Activated naive CD8-positive, alpha-beta T cell treated with anti-CD3 and anti-CD28 coated beads, Interleukin-2, amount 50 U/mL, for 24 hours (primary cell): ENCODE data around the gene ZNF516.
A peak's percentile ranks its signal among the peaks of the same experiment; 100 is the strongest.
"Not testable (repeated sequence)": the region's sequence is repeated elsewhere in the genome, so short reads cannot be mapped to it uniquely, and the experiment has no call there.

Source experiments
- ATAC-seq: fragments of 150-1000 bp; cut with Tn5 transposase; one replicate; pipeline ENCODE4 v1.10.0; 2021
- DNase-seq: peaks from one replicate; pipeline ENCODE4 v3.0.0; 2021
- H3K27ac Mint-ChIP-seq: one replicate; pipeline ENCODE4 v1.8.0; 2021; ENCODE audit warnings: mild to moderate bottlenecking, mixed read lengths
- H3K27me3 Mint-ChIP-seq: one replicate; pipeline ENCODE4 v1.8.0; 2021; ENCODE audit warnings: mixed read lengths
- H3K36me3 Mint-ChIP-seq: one replicate; pipeline ENCODE4 v1.8.0; 2021; ENCODE audit warnings: low read depth, mixed read lengths
- H3K4me1 Mint-ChIP-seq: one replicate; pipeline ENCODE4 v1.8.0; 2021; ENCODE audit warnings: mixed read lengths
- H3K4me3 Mint-ChIP-seq: one replicate; pipeline ENCODE4 v1.8.0; 2021; ENCODE audit warnings: mild to moderate bottlenecking, moderate library complexity, mixed read lengths
- H3K9me3 Mint-ChIP-seq: one replicate; pipeline ENCODE4 v1.8.0; 2021; ENCODE audit warnings: mixed read lengths

The ZNF516 gene

DNA sequence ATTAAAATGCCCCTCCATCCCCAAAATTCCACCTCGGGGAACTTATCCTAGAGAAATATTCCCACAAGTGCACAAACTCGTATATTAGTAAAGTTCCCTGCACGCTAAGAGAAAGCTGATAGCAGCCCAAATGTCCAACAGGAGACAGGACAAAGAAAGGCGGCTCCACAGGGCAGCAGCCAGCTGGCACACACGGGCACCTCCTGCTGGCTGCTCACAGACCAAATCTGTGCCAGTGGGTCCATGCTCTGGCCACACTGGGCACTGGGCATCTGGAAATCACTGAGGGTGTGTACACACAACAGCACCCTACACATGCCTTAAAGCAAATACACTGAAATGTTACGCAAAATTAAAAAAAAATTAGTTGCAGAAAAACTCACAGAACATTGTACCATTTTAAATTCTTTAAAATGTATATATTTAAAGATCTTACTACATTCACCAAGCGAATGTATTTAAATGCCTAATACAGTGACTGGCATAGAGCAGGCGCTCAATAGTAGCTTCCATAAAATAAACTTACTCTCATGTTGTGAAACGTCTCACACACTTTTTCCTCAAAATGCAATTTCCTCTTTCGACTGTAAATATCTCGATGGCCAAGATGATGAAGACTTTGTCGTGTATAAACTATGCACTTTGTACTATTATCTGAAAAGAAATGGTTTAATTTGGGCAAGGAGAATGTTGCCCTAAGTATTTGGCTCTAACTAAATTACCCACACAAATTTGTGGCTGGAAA, 19.4 kb downstream of the ZNF516 start:
- H3K9me3 Mint-ChIP-seq = no peaks in the 10 kb centered on the region
- peaks cover 40% of the 10 kb centered on the region for H3K4me1 Mint-ChIP-seq
- H3K27me3 Mint-ChIP-seq = peaks cover 2% of the 10 kb centered on the region
- ATAC-seq (no peak), DNase-seq (no peak)
- H3K4me3 Mint-ChIP-seq = no peak overlapping the region
- H3K27ac Mint-ChIP-seq = no peak overlapping the region
- H3K36me3 Mint-ChIP-seq = no peaks in the 10 kb centered on the region

DNA sequence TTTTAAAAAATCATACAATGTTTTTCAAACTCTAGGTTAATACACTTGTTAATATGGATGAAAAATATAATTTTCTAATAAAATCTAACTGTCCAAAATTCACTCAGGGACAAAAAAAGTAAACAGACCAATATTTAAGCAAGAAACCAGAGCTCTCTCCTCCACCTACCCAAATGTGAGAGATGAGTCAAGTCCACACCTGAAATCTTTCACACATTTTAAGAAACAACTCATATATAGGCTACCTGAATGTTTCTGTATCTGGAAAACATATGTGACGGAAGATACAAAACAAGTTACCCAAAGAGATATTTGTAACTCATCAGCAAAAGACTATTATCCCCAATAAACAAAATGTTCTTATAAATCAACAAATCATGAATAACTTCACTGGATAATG, 20.2 kb downstream of the ZNF516 start:
- H3K27ac Mint-ChIP-seq = no peak overlapping the region
- no peak overlapping the region for H3K4me3 Mint-ChIP-seq
- no peaks in the 10 kb centered on the region for H3K36me3 Mint-ChIP-seq
- DNase-seq (no peak), ATAC-seq (no peak)
- peaks cover 2% of the 10 kb centered on the region for H3K27me3 Mint-ChIP-seq
- peaks cover 42% of the 10 kb centered on the region for H3K4me1 Mint-ChIP-seq
- no peaks in the 10 kb centered on the region for H3K9me3 Mint-ChIP-seq

DNA sequence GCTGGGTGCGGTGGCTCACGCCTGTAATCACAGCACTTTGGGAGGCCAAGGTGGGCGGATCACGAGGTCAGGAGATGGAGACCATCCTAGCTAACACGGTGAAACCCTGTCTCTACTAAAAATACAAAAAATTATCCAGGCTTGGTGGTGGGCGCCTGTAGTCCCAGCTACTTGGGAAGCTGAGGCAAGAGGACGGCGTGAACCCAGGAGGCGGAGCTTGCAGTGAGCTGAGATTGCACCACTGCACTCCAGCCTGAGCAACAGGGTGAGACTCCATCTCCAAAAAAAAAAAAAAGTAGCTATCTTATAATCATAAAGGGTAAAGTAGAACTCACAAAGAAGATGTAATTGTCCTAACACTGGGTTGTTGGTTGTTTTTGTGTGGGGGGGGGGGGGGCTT, 21.5 kb downstream of the ZNF516 start:
- not testable (repeated sequence) for H3K9me3 Mint-ChIP-seq, H3K27ac Mint-ChIP-seq

DNA sequence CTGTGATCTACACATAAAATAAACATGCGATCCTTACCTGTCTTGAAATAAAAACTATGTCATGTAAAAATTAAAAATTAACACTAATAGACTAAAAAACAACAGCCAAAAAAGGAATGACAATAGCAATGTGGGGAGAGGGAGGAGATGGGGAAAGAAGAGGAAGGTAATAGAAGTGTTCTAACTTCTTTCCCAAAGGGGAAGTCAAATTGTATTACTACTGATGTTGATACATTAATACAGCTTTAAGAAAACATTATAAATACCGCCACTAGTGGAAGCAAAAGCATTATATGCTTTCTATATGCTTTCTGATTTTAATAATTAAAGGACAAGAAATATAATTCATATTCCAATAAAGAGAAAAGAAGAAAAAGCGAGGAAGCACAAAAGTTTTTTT, 22.2 kb downstream of the ZNF516 start:
- no peaks in the 10 kb centered on the region for H3K9me3 Mint-ChIP-seq
- DNase-seq = no peak
- H3K27ac Mint-ChIP-seq = no peak overlapping the region
- peaks cover 54% of the 10 kb centered on the region for H3K4me1 Mint-ChIP-seq
- no peak for ATAC-seq
- H3K27me3 Mint-ChIP-seq = no peaks in the 10 kb centered on the region
- no peaks in the 10 kb centered on the region for H3K36me3 Mint-ChIP-seq
- H3K4me3 Mint-ChIP-seq = no peak overlapping the region

More for the DNA sequence above, 21.5 kb downstream of the ZNF516 start:
- not testable (repeated sequence) for H3K27me3 Mint-ChIP-seq, DNase-seq, H3K4me3 Mint-ChIP-seq, H3K36me3 Mint-ChIP-seq, ATAC-seq
- peaks cover 49% of the 10 kb centered on the region for H3K4me1 Mint-ChIP-seq

DNA sequence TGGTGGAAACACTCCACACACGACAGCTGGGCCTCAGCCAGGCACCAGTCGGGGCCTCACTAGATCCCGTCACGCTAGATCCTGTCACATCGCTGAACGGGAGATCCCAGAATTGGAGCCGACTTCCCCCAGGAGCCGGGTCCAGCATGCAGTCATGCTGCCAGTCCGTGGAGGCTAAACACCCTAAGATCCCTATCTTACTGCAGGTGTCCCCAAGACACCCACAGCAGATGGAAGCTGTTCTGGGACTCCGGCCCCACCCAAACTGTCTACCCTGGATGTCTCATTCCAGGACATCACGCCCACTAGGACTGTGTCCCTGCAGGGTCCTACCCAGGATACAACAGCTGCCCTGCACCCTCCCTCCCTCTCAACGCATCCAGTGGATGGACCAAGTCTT, 23.4 kb downstream of the ZNF516 start:
- Mint-ChIP-seq H3K27ac (no peak overlapping the region), H3K4me3 (no peak overlapping the region), H3K27me3 (no peaks in the 10 kb centered on the region), H3K4me1 (peaks cover 49% of the 10 kb centered on the region), H3K36me3 (no peaks in the 10 kb centered on the region), H3K9me3 (no peaks in the 10 kb centered on the region)
- ATAC-seq (no peak), DNase-seq (no peak)

DNA sequence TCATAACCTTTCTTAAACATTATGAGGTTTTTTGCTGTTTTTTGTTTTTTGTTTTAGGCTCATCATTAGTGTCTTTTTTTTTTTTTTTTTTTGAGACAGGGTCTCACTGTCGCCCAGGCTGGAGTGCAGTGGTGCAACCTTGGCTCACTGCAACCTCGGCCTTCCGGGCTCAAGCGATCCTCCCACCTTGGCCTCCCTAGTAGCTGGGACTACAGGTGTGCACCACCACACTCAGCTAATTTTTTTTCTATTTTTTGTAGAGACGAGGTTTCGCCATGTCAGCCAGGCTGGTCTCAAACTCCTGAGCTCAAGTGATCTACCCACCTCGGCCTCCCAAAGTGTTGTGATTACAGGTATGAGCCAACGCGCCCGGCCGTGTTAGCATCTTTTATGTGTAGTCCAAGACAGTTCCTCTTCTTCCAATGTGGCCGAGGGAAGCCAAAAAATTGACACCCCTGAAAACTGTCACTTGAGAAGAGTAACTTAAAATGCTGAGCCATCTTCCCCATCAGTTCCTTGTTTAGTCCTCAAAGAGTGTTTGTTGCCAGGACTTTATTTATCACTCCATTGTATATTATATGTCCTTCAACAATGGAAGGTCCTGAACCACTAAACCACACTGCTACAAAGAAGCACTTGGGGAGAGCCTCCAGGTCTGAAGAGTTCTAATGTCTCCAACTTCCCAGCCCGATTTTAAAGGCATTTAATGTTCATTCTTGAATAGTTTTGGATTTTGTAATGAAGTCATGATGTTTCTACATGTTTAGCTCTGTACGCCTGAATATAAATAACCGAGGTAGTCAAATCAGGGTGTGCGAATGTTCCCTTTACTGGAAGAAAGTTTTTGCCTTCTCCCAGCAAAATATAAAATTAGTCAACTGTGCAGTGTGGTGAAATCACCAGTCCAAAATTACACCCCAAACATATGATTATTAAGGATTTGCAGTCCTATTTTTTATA, 26.4 kb downstream of the ZNF516 start:
- Mint-ChIP-seq H3K9me3 (no peaks in the 10 kb centered on the region), H3K4me1 (peaks cover 29% of the 10 kb centered on the region), H3K36me3 (no peaks in the 10 kb centered on the region), H3K27ac (no peak overlapping the region), H3K27me3 (no peaks in the 10 kb centered on the region), H3K4me3 (no peak overlapping the region)
- no peak for ATAC-seq
- no peak for DNase-seq

DNA sequence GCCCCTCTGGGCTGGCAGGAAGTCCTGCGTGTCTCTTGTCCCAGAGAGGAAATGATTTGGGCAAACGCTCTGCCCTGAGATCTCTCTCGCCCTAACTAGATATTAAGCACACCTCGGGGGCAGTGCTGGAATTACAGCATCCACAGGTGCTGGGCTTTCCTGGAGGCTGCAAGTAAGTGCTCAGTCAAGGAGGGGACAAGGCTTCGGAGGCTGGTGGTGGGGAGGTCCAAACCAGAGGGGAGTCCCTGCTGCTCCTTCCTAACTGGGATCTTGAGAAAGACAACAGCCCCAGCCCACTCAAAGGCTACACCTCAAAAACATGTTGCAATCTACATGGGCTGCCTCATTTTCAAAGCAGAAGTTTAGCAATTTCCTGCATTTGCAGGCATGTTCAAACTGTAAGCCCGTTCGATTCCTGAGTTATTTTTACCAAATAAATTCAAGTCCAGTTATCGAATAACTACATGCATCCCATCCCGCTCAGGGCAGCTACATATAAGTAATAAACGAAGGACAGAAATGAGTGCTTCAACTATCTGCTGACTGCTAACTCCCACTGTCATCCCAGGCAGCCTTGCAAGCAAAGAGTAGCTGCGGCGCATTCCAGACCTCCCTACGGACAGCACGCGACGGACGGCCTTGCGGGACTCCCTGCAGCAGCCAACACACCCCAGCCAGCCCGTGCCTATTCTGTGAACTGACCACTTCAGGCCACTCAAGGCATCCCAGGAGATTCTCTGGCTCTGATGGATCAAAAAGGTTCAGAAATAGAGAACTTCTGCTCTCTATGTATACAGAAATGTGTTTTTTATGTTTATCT, 27.5 kb downstream of the ZNF516 start:
- H3K27ac Mint-ChIP-seq = peak overlapping the region; percentile 80
- H3K4me1 Mint-ChIP-seq = peaks cover 29% of the 10 kb centered on the region
- H3K36me3 Mint-ChIP-seq = no peaks in the 10 kb centered on the region
- H3K4me3 Mint-ChIP-seq = peak overlapping the region; percentile 48
- no peaks in the 10 kb centered on the region for H3K27me3 Mint-ChIP-seq
- DNase-seq = no peak
- ATAC-seq = peak; percentile 38
- no peaks in the 10 kb centered on the region for H3K9me3 Mint-ChIP-seq

DNA sequence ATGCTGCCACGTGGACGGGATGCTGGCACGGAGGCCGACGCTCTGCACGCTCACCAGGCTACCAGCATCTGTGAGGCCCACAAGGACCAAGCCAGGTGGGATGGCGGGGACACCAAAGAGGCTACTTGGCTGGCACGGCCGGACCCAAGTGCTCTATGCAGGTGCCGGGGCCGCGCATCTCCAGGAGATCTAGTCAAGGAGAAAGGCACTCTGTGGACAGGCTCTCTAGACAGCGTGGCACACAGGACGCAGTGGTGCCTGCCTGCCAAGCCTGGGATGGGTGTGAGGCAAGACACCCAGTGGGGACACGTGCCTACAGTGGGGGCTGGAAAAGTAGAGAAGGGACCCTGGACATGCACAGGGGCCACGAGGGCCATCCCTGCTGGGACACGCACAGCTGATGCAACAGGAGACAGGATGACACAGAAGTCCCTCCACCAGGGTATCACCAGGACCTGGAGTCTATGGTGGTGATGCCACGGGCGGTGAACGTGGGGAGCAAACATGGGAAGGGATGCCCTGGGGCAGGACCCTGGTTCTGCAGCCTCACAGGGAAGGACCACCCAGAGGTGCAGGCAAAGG, 28.5 kb downstream of the ZNF516 start:
- H3K9me3 Mint-ChIP-seq = no peaks in the 10 kb centered on the region
- no peak overlapping the region for H3K27ac Mint-ChIP-seq
- ATAC-seq (peak; percentile 18), DNase-seq (no peak)
- peak overlapping the region; percentile 21 for H3K4me3 Mint-ChIP-seq
- H3K36me3 Mint-ChIP-seq = no peaks in the 10 kb centered on the region
- peaks cover 29% of the 10 kb centered on the region for H3K4me1 Mint-ChIP-seq
- H3K27me3 Mint-ChIP-seq = no peaks in the 10 kb centered on the region

DNA sequence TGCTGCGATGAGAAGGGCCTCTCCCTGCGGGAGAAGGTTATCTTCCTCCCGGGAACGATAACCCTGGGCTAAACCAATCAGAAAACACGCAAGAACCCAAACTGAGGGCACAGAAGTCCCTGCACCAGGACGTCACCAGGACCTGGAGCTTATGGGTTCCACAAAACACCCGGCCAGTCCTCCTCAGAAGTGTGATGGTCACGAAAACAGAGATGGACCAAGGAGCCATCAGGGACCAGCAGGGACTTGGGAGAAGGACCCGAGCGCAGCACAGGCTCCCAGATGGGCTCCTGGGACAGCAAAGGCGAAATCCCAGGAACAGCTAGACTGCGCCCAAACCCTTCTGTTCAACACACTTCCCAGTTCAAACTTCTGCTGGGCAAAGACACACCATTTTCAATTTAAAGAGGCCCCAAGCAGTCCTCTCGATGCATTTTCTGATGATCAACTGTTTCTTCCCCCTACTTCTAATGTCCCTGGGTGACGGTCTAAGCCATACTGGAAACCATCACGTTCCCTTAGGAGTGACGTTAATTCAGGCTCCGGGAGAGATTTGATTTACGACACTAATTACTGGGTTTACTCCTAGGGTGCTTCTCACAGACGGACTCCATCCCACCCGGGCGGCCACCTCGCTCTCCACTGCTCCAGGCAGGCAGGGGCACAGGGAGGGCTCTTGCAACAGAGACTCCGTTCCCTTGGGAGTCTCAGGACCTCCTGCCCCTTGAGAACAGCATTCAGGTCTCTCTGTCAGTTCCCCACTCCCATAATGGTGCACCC, 29.2 kb downstream of the ZNF516 start:
- H3K27ac Mint-ChIP-seq = peak overlapping the region; percentile 35
- H3K27me3 Mint-ChIP-seq = no peaks in the 10 kb centered on the region
- DNase-seq = no peak
- ATAC-seq = no peak
- H3K4me3 Mint-ChIP-seq = no peak overlapping the region
- H3K36me3 Mint-ChIP-seq = no peaks in the 10 kb centered on the region
- H3K9me3 Mint-ChIP-seq = no peaks in the 10 kb centered on the region
- peaks cover 29% of the 10 kb centered on the region for H3K4me1 Mint-ChIP-seq

DNA sequence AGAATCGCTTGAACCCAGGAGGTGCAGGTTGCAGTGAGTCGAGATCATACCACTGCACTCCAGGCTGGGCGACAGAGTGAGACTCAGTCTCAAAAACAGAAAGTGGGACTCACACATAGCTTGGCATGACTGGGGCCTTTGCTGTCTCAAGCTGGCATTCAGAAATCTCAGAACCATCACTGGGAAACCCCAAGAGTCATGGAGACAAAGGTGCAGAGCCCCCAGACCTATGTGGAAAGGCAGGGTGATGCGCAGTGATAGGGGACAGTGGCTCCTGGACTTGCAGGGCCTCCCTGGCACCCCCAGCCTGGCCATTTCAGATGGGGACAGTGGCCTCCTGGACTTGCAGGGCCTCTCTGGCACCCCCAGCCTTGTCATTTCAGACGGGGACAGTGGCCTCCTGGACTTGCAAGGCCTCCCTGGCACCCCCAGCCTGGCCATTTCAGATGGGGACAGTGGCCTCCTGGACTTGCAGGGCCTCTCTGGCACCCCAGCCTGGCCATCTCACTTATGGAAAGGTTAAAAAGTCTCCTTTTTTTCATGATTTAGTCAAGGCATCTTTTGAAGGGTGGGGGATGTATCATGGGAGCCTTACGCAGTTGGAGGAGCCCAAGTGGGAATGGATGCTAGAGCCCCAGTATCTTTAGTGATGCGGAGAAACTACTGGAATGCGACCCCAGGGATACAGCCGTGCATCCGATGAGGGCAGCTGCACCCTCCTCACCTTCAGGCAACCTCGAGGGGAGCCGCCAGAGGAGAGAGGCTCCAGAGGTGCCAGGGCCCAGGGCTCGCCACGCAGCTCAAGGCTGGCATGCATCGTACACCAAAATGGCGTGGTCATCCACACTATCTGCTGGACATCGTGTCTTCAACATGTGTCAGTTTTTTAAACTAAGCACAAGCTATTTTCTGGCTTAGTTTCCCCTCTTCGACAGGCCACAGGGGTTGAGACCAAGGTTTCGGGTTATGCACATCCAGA, 30.5 kb downstream of the ZNF516 start:
- no peaks in the 10 kb centered on the region for H3K9me3 Mint-ChIP-seq
- H3K27ac Mint-ChIP-seq = no peak overlapping the region
- no peak overlapping the region for H3K4me3 Mint-ChIP-seq
- DNase-seq (no peak), ATAC-seq (no peak)
- no peaks in the 10 kb centered on the region for H3K27me3 Mint-ChIP-seq
- no peaks in the 10 kb centered on the region for H3K36me3 Mint-ChIP-seq
- H3K4me1 Mint-ChIP-seq = peaks cover 26% of the 10 kb centered on the region

DNA sequence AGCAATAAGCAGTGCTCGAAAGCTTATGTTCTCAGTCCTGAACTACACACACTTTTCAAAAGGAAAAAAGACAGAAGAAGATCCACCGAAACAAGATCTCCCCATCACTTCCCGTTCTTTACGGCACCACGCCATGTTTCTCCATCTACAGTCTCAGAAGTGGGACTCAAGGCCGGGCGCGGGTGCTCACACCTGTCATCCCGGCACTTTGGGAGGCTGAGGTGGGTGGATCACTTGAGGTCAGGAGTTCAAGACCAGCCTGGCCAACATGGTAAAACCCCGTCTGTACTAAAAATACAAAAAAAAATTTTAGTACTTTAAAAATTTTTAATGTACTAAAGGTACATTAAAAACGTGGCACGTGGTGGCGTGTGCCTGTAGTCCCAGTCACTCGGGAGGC, 31.2 kb downstream of the ZNF516 start:
- no peaks in the 10 kb centered on the region for H3K9me3 Mint-ChIP-seq
- ATAC-seq (no peak), DNase-seq (no peak)
- no peaks in the 10 kb centered on the region for H3K36me3 Mint-ChIP-seq
- H3K27me3 Mint-ChIP-seq = no peaks in the 10 kb centered on the region
- H3K4me3 Mint-ChIP-seq = no peak overlapping the region
- peaks cover 23% of the 10 kb centered on the region for H3K4me1 Mint-ChIP-seq
- no peak overlapping the region for H3K27ac Mint-ChIP-seq

DNA sequence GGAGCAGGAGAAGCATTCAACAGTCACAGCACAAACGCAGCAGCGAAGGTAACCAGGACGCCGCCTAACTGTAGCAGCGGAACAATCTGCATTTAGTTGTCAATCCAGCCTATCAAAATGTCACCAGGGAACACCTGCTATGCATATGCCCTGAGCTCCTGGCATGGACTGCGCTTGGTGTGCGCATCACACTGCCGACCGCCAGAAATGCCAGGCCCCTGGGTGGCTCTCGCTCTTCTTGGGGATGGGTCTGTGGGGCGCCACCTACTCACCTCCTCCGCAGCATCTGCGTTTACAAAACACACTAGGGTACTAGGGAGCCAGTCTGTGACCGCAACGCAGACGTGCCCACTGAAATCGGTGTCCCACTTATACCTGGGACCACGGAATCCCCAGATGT, 31.7 kb downstream of the ZNF516 start:
- no peaks in the 10 kb centered on the region for H3K9me3 Mint-ChIP-seq
- H3K27me3 Mint-ChIP-seq = no peaks in the 10 kb centered on the region
- no peak overlapping the region for H3K4me3 Mint-ChIP-seq
- no peak for DNase-seq
- no peak for ATAC-seq
- H3K4me1 Mint-ChIP-seq = peaks cover 18% of the 10 kb centered on the region
- no peaks in the 10 kb centered on the region for H3K36me3 Mint-ChIP-seq
- no peak overlapping the region for H3K27ac Mint-ChIP-seq

DNA sequence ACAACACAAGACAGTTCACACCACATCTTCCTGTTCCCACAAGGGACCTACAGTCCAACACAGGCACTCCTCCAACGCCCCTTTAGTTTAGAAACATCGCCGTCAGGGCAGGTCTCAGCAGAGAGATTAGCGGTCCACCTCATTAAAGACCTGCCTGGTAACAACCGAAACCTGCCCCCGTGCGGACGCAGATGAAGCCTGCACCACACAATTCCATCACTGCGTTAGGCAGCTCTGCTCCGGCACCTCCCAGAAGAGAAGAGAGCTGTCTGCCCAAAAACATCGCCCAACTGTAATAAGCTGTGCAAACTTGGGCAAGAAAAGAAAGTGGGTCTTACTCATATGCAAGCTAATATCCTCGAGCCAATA, 32.7 kb downstream of the ZNF516 start:
- no peaks in the 10 kb centered on the region for H3K36me3 Mint-ChIP-seq
- no peak overlapping the region for H3K4me3 Mint-ChIP-seq
- H3K9me3 Mint-ChIP-seq = no peaks in the 10 kb centered on the region
- DNase-seq (no peak), ATAC-seq (no peak)
- peaks cover 14% of the 10 kb centered on the region for H3K4me1 Mint-ChIP-seq
- H3K27ac Mint-ChIP-seq = no peak overlapping the region
- H3K27me3 Mint-ChIP-seq = no peaks in the 10 kb centered on the region
